Stimulated activated CD8-positive, alpha-beta memory T cell treated with anti-CD3 and anti-CD28 coated beads, Interleukin-4, amount 100 ng/mL, for 24 hours (primary cell): ENCODE results near the gene STK39.
A peak's percentile ranks its signal among the peaks of the same experiment; 100 is the strongest.
"Not testable (repeated sequence)": the region's sequence is repeated elsewhere in the genome, so short reads cannot be mapped to it uniquely, and the experiment has no call there.

ENCODE experiments used
- DNase-seq: peaks from one replicate; pipeline ENCODE4 v3.0.0-alpha.2; 2020; ENCODE audit warnings: low read depth

STK39 gene

DNA sequence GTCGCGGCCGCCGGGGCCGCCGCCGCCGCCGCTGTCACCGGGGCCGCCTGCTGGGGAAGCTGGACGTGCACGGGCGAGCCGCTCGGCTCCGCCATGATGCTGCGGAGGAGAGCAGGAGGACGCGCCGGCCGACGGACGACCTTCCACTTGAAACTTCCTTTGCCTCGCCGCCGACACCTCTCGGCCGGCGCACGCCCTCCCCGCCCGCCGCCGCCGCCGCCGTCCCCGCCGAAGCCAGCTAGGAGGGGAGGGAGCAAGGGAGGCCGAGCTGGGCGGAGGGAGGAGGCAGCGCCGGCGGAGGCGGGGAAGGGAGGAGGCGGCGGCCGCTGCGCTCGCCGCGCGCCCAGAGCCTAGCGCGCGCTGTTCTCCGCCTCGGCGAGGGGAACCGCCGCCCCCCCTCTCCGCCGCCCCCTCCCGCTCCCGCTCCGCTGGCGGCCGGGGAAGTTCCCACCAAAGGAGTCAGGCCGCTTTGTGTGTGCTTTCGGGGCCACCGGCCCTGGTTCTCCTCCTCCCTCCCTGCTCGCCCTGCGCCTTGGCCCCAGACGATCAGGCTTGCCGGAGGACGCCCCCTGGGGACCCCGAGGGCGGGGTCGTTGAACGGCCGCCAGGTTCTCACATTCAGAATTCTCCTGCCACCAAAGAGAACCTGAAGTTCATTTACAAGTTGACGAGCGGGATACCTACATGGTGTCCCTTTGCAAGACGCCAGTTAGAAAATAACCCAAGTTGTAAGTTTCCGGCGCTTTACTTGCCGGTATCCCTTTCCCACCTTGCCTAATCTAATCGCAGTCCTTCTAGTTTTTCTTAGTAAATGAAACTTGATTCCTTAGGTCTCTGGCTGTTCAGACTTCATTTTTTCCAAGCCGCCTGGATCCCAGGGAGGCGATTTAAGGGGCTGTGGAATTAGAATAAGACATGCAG lies at the start of gene STK39:
TSS of gene STK39 (minus strand) at position 255 of the 921 bp plus-strand sequence. CDS start at position 95, 160 bp downstream.
- peak; percentile 68 for DNase-seq

DNA sequence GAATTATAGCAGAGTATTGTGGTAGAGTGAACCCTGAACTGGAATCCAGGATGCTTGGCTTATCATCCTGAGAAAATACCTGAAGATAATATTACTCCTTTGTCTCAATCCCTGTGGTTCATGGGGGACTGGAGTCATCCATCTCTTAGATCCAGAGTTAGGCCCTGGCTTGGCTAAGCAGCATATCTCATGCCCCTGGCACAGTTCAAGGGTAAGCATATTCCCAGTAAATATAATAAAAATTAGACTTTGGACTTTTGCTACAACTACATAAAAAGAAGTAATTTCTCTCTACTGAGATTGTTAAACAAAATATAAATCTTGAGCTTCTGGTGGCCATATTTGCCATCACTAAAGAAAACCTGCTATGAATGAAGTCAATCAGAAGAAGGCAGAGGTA lies 47.7 kb upstream of the STK39 start:
- no peak for DNase-seq

DNA sequence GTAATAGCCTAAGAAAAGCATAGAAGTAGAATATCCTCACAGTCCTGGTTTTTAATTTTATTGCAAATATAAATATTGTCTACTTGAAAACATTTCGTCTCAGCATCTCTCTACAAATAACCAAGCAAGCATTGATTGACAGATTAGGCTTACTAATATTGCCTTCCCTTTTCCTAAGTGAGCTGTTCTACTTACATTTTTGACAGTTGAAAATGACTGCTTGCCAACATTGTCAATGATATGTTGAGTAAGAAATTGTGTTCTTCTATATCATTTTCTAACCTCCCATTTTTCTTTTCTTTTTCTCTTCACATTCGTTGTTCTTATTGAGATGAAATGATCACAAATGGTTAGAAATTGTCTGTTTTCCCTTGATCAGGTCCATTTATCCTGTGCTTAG lies 47.0 kb upstream of the STK39 start:
- DNase-seq: no peak

DNA sequence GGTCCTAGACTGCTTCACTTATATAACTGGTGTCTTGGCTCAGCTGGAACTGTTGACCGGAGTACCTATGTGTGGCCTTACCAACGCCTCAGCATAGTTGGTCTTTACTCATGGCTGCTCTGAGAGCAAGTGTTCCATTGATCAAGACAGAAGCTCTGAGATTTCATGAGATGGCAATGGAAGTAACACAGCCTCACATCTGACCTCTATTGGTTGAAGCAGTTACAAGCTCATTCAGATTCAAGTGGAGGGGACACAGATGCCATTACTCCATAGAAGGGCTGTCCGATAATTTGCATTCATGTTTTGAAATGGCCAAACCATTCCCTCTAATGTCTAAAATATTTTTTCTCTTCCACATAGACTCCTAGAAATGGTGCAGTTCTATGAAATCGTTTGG lies 46.4 kb upstream of the STK39 start:
- DNase-seq: no peak

DNA sequence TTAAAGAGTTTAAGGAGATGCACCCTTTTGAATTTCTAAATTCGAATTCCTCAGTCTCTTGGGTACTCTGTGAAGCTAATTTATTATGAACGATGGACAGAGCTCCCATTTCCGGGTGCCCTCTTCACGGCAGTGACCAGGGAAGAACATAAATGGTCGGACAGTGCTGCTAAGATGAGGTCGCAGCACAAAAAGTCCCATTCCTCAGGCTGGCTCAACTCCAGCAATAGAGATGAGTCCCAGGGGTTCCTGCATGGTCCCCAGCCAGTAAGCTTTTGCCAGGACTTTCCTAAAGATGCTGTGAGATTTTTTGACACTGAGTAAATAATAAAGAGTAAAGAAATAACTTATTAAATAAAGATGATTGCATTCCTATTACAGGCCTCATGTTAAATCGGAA lies 43.0 kb upstream of the STK39 start:
- DNase-seq: no peak

DNA sequence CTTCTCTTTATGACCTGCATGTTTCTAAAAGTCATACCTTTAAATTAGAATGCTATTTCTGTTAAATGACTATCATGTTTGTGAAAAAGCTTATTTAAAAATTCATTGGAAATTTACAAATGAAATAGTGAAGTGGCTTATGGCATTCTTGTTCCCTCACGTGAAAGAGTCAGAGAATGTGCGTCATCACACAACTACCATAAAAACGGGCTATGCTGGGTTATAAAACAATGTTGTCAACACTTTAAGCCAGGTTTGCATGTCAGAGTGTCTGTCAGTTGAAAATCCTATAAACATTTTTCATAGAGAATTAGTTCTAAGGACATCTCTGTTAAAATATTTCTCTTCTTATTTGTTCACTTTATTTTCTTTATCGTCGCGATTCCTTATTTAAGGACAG lies 42.5 kb upstream of the STK39 start:
- DNase-seq: no peak

DNA sequence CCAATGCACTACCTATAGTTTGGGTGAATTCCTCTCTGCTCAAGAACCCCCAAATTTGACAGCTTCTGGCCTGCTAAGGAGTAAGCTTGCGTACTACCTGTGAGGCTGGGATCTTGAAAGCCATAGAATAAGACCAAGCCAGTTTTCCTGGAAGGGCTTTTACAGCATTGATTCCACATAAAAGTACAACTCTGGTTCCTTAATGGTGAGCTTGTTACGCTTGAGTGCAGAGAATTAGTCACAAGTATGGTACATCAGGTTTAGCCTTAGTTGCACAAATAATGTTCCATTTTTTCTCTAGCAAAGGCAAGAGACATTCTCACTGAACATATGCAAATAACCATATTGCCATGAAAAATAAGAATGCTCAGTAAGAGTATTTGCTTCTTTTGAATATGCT lies 39.1 kb upstream of the STK39 start:
- DNase-seq: no peak

DNA sequence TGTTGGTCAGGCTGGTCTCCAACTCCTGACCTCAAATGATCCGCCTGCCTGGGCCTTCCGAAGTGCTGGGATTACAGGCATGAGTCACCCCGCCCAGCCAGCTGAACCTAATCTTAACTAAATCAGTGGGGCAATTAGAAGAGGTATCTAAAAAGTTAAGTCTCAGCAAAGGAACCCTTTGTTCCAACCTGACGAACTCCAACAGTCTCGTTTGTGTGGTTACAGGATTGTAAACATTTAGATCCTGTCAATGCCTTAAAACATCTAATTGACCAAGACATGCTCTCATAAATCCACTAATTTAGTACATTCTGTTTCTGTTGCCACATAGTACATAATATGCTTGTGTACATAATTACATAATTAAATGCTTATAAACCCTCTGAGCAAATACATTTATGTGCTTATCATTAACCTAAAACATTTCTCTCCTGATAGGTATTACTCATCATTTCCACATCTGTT lies 31.1 kb upstream of the STK39 start:
- DNase-seq: no peak

DNA sequence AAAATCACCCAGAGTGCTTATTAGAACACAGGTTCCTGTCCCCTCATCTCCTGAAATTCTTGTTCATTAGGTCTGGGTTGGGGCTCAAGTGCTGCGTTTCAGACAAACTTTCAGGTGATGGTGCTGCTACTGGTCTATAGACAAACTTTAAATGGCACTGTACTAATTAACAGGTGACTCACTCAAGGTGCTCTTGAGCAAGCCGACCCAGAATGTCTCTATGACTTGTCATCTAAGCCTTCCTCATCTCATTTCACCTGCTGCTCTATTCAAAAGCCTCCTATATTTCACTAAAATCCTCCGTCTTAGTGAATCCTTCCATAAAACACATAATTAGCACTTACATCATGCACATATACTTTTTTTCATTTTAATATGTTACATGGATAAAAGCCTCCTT lies 29.9 kb upstream of the STK39 start:
- DNase-seq: no peak

DNA sequence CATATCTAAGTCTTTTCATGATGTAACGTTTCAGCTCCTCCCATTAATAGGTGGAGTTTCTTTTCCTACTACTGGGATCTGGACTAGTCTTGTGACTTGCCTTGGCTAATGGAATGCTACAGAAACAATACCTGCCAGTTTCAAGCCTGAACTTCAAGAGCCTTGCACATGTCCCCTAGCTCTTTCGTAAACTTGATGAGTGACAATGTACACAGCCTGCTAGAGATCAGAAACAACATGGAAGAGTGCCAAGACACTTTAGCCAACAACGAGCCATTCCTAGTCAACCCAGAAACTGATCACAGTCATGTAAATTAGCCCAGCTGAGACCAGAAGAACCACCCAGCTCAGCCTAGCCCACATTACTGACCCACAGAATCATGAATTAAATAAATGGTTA lies 24.8 kb upstream of the STK39 start:
- DNase-seq: no peak

DNA sequence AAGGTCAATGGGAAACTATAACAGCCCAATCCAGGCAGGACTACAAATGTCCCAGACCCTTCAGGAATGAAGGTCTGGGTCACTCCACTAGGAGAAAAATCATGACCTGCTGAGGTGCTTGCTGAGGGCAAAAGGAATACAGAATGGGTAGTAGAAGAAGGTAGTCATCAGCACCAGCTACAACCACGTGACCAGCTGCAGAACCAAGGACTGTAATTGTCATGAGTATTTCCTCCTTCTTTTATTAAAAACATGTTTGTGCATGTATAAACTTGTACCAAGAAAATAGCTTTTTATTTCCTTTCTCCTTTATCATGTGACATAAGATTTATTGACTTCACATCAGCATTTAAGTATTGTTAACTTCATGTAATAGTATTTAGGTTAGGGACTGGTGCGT lies 15.5 kb upstream of the STK39 start:
- DNase-seq: not testable (repeated sequence)

DNA sequence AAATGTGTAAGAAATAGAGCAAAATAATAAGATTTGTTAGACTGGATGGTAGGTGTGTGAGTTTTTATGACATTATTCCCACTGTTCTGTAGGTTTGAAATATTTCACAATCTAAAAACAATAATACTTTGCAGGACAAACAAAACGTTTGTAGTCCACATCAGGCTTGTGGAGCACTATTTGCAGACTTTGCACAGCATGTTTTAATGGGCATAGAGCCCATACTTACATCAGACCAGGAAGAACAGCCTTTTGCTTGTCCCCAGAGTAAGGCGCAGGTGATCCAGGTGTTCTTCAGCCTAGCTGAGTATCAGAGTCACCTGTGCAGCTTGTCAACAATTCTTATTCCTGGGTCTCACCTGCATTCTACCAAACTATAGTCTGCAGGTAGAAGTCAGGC lies 9.1 kb upstream of the STK39 start:
- DNase-seq: no peak

DNA sequence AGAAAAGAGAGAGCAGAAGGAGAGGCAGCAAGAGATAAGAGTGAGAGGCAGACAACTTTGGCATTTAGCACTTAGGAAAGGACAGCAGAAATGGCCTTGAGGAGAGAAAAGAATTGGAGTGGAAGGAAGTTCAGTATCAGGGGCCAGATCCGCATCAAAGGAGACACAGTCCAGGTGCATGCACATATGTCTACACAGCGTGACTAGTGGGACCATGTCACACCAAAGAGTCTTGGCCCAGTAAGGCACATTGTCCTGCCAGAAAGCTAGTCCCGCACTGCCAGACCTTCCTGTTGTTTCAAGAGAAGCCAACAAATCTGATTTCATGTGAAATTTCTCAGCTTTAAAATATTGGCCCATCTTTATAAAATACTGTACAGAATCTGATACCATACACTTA lies 8.5 kb upstream of the STK39 start:
- no peak for DNase-seq

DNA sequence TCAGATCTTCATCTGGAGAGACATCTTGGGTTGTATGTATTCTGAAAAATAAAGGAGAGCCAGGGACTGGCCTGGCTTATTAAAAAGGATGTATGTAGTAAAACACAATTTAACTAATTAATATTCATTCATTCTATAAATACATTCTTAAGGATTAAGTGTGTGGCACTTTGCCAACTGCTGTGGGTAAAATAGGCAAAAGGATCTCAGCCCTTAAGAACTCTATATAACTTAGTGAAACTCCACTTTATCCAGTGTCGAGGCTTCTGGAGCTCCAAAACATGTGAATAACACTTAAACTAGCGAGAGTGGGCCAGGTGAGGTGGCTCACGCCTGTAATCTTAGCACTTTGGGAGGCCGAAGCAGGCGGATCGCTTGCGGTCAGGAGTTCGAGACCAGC lies 7.7 kb upstream of the STK39 start:
- DNase-seq: no peak

DNA sequence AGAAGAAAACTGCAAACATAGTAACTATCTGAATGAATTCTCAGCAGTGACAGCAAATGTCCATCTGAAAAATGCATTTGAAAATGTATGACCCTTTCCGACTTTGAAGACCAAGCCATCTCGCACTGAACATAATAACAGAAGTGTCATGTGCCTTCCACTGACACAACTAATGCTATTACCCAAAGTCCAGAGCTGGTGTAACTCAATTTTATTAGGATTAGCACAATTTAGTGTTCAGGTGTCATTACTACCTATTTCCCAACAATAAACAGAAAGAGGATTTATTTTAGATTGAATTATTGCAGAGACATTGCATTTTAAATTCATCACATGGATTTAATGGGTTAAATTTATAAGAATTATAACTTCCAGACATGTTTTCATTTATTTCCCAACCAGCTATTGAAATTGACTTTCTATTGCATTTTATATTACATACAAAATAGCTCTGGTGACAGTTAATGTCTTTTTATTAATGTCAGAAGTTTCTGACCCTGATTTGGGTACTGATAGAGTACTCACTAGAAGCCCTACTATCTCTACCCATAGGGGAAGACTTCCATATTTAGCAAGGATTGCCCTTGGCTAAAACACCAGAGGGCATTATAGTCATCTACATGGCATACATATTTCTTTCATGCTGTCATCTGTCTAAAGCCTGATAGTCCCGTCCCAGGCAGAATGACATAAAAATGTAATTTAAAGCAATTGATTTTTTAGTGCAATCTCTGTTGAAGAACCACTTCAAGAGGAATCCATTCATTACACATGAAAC lies 7.0 kb upstream of the STK39 start:
- no peak for DNase-seq

DNA sequence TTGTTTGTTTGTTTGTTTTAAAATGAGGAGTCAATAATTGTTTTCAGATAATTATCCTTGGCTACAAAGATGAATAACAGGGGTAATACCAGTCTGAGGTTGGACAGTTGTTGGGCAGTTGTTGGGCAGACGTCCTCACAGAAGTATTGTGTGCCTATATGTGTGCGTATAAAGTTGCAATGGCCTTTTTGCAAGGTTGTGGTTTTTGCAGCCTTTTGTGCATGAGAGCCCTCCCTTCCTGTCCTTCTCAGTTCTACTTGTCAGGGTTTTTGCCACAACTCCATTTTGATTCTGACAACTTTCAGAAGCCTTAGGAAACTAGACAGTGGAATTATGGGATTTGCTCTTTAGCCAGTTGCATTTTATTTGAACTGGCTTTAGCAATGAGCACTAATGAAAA lies 6.0 kb upstream of the STK39 start:
- no peak for DNase-seq

DNA sequence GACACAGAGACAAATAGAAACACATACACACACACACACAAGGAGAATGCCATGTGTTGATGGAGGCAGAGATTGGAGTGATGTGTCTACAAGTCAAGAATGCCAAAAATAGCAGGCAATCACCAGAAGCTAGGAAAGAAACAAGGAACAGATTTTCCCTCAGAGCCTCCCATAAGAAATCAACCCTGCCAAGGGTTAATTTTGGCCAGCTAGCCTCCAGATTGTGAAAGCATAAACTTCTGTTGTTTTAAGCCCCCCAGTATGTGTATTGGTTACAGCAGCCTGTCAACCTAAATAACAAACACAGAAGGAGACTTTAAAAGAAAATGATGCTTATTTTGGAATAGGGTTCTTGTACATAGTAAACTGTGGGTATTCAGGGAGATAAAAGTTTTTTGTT lies 5.6 kb upstream of the STK39 start:
- no peak for DNase-seq

DNA sequence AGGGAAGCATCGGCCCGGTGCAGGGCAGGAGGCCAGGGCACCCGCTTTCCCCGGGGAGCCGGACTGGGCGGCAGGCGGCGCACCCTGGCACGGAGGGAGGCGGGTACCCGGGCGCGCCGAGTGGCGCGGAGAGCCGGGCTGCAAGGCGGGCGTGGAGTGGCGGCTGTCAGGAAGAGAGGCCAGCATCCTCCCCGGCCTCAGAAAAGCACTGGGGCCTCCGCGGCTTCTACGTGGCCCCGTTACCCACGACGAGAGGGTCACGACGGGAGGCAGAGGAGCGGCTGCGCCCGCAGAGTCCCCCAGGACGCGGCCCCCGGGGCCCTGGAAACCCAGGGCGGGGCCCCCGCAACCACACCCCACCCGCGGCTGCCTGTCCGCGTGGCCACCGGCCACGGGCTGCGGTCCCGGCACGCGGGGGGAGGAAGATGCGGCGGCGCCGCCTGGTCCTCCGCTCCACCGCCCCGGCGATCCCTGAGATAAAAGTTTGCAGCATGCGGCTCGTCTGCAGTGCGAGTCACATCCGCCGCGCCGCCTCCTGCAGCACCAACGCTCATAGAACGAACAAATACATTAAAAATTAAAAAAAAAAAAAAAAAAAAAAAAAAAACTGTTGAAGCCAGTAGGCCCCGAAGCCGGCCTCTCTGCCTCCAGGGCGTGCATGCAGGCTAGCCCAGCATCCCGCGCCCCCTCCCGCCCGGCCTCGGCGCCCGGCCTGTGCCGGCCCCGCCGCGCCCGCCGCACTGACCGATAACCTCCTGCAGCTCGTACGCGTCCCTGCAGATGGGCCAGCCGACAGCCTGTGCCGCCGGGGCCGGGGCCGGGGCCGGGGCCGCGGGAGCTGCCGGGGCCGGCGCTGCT lies 683 bp downstream of the STK39 start:
- peak; percentile 63 for DNase-seq

DNA sequence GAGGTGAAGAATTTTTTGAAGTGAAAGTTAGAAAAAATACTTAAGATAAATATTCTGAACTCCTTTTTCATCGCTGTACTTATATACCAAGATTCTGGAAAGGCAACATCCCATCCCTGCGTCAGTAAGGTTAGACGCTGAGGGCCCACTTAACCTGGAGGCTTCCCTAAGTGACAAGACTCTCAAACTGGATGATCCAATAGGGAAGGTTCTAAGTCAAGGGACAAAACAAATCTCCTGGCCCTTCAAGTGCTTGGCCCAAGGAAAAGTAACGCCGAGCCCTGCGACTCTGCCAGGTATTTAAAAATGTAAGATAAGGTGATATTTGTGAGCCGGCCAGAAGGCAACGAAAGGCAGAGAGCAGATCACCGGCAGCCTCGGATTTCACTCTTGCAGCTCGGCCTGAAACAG lies 1.3 kb downstream of the STK39 start:
- no peak for DNase-seq

DNA sequence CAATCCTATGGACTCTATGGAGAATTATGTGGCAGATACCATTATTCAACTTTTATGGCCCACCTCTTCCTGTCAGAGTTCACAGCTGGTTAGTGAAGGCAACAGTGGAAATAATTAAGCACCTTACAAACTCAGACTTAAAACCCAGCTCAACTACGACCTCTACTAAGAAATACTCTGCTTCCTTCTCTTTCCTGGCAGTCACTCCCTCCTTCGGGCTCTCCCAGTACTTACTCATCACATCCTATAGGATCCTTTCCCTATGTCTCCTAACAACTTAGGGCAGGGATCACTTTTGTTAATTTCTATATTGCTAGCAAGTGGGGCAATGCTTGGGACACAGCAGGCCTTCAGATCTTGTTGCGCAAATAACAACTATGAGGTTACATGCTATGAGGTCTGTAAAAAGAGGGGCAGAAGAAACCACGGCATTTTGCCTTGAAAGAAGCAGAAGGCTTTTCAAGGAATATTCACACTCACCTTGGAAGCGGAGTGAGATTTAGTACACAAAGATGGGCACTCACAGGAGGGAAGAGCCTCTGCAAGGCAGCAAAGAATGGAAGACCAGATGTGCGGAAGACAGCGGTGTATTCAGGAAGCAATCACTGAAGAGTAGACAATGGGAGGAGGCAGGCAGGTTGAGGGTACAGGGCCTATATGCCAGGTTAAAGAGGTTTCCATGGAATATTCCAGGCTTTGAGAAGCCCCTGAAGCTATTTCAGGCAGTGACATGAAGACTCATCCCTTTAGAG lies 2.1 kb downstream of the STK39 start:
- no peak for DNase-seq

DNA sequence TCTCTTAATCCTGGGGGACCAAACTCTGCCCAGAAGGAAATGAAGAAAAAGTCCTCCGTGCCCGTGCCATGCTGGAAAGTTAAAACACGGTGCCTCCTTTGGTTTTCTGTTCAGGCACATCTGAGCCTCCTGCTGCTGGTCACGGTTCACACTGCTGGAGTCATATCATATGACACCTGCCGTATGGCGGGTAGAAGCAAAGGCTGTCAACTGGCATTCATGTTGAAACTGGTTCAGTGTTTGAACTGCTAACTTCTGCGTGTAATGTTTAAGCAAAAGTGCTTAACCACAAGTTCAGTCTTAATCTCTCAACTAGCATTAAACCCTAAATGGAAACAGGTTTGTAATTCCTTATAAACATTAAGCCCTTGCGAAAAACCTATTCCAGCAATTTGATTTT lies 3.1 kb downstream of the STK39 start:
- DNase-seq: peak; percentile 19

DNA sequence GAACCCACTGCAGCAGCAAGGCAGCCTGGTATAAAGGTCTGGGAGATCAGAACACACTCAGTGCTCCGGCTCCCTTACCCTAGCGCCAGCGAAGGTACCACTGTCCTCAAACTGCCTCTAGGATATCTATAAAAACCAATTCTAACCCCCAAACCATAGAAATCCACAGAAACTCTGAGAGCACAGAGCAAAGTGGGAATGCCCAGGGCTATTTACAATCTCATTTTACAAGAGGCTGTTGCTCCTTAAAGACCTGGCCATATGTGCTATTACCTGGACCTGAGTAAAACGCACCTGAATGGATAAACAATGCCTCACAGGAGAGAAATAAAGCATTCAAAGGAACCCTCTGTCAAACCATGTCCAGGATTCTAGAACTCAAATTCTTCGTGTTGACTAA lies 4.3 kb downstream of the STK39 start:
- no peak for DNase-seq
